PC-9 (cell line): ENCODE data around the gene WFDC12. TPM values are rescaled to one million over a fixed set of nuclear protein-coding genes. Genes with fewer than 3 reads are reported as not detected.

Source experiments
- BruUV-seq: library from RNA; stranded (reverse); fragments of 400-500 nt; replicated peaks from 2 replicates; lab custom pipeline; 2021; lab: Mats Ljungman, UMichigan
- CTCF ChIA-PET: fragments of 300-600 bp; sonication (Branson Sonifier 250); formaldehyde crosslinking; loops from one replicate; lab custom pipeline; 2022; ENCODE audit warnings: antibody characterized with exemption; lab: Charles Lee
- POLR2A ChIA-PET: fragments of 300-600 bp; sonication (Branson Sonifier 250); formaldehyde crosslinking; loops from one replicate; lab custom pipeline; 2022; ENCODE audit warnings: antibody characterized with exemption; ENCODE audit not compliant: unreplicated experiment; lab: Charles Lee
- DNase-seq, 2 experiments: peaks; one replicate each; pipeline versions ENCODE4 v3.0.0 to v3.0.0-alpha.2; 2015 to 2022; ENCODE audit warnings: mixed read lengths in 1 of 2
- H2AFZ ChIP-seq: fragments of 200-600 bp; sonication (generic); 2 replicates; pipeline ENCODE4 v1.8.1; 2017; ENCODE audit warnings: antibody characterized with exemption
- H3F3A ChIP-seq: fragments of 200-600 bp; sonication (generic); 2 replicates; pipeline ENCODE4 v1.8.1; 2017; ENCODE audit warnings: antibody characterized with exemption, mild to moderate bottlenecking, low read depth; ENCODE audit not compliant: insufficient read depth
- H3K27ac ChIP-seq: fragments of 200-600 bp; sonication (generic); 2 replicates; pipeline ENCODE4 v1.6.1; 2016; ENCODE audit warnings: mixed run types
- H3K27me3 ChIP-seq: fragments of 200-600 bp; sonication (generic); 2 replicates; pipeline ENCODE4 v1.6.1; 2016; ENCODE audit warnings: low read depth, mixed run types; ENCODE audit not compliant: insufficient read depth
- H3K36me3 ChIP-seq: fragments of 200-600 bp; sonication (generic); 2 replicates; pipeline ENCODE4 v1.6.1; 2016; ENCODE audit warnings: low read depth, mixed run types
- H3K4me1 ChIP-seq: fragments of 200-600 bp; sonication (generic); replicated peaks from 2 replicates; pipeline ENCODE4 v1.6.1; 2016; ENCODE audit warnings: mixed run types; ENCODE audit not compliant: insufficient read depth
- H3K4me2 ChIP-seq: fragments of 200-600 bp; sonication (generic); 2 replicates; pipeline ENCODE4 v1.6.1; 2017; ENCODE audit warnings: mixed run types
- H3K4me3 ChIP-seq: fragments of 200-600 bp; sonication (generic); 2 replicates; pipeline ENCODE4 v1.6.1; 2016; ENCODE audit warnings: mixed run types
- H3K79me2 ChIP-seq: fragments of 200-600 bp; sonication (generic); 2 replicates; pipeline ENCODE4 v1.6.1; 2017; ENCODE audit warnings: low read depth, mixed run types
- H3K9me2 ChIP-seq: fragments of 200-600 bp; sonication (generic); 2 replicates; pipeline ENCODE4 v1.8.1; 2017; ENCODE audit warnings: mild to moderate bottlenecking; ENCODE audit not compliant: insufficient read depth
- H3K9me3 ChIP-seq: fragments of 200-600 bp; sonication (generic); 2 replicates; pipeline ENCODE4 v1.8.1; 2016; ENCODE audit warnings: low read depth; ENCODE audit not compliant: insufficient read depth
- H4K20me1 ChIP-seq: fragments of 200-600 bp; sonication (generic); 2 replicates; pipeline ENCODE4 v1.8.1; 2017; ENCODE audit not compliant: insufficient read depth
- CTCF ChIP-seq: fragments of 200-600 bp; sonication (generic); conservative IDR thresholded peaks from 2 replicates; pipeline ENCODE4 v1.6.1; 2017; ENCODE audit warnings: mixed run types, antibody characterized with exemption, mild to moderate bottlenecking, moderate library complexity
- EZH2 ChIP-seq: fragments of 200-600 bp; sonication (generic); IDR thresholded peaks from 2 replicates; pipeline ENCODE4 v1.8.0; 2017; ENCODE audit warnings: antibody characterized with exemption, low read depth
- intact Hi-C: fragments of 100-400 bp; cut with micrococcal nuclease; formaldehyde crosslinking; loops from one replicate; pipeline ENCODE4 v1.10.0; 2022; ENCODE audit not compliant: unreplicated experiment
- total RNA-seq: library from RNA; stranded (reverse); gene quantifications from 2 replicates; pipeline ENCODE4 v1.2.3, GENCODE V29; 2021

The WFDC12 gene
- total RNA-seq, 1 experiment from 2014 or later, result not detected

DNA sequence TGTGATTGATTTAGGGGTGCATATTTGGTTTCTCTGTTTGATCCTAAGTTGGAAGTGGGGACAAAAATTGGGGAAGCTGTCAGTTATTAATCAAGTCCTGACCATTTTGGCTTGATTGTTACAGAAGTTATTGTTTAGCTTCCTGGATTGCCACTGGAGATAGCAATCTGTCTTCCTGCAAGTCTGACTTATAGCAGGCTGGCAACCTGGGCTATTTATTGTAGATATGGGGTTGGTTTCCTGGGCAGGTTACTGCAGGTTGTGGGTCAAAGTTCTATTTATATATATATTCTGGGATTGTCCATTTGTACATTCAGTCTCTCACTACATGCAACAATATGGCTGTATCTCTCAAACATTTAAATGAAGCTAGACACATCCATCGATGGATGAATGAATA is 41.1 kb downstream of the WFDC12 start:
- H3K9me2 ChIP-seq, result no peaks in the 10 kb centered on the region
- no peak for TF ChIP-seq CTCF
- TF ChIP-seq EZH2, result no peak
- no peaks in the 10 kb centered on the region for H3K9me3 ChIP-seq
- H3K27ac ChIP-seq, result no peak overlapping the region
- POLR2A ChIA-PET, result no interaction called here
- DNase-seq, result no peak
- peaks cover 10% of the 10 kb centered on the region for H3K4me1 ChIP-seq
- H3F3A ChIP-seq, result no peaks in the 10 kb centered on the region; the same call in none of the 2 replicates
- no peaks in the 10 kb centered on the region for H4K20me1 ChIP-seq
- no peaks in the 10 kb centered on the region for H3K79me2 ChIP-seq
- no peak overlapping the region for H3K4me2 ChIP-seq
- H3K36me3 ChIP-seq, result peaks cover 7% of the 10 kb centered on the region; the same call in 1 of the 2 replicates
- CTCF ChIA-PET, result no interaction called here
- intact Hi-C loops, result no loop called here
- BruUV-seq, result no TSS peak
- no peak overlapping the region for H3K4me3 ChIP-seq
- no peak overlapping the region for H2AFZ ChIP-seq
- H3K27me3 ChIP-seq, result no peaks in the 10 kb centered on the region

GRCh38 chr20:45082468-45082867 is 41.8 kb downstream of the WFDC12 start:
- H3K9me2 ChIP-seq, result no peaks in the 10 kb centered on the region
- H3K36me3 ChIP-seq, result peaks cover 7% of the 10 kb centered on the region; the same call in 1 of the 2 replicates
- ChIA-PET CTCF (no interaction called here), POLR2A (no interaction called here)
- H4K20me1 ChIP-seq, result no peaks in the 10 kb centered on the region
- no peak overlapping the region for H3K4me3 ChIP-seq
- no TSS peak for BruUV-seq
- no peaks in the 10 kb centered on the region for H3K9me3 ChIP-seq
- no peak overlapping the region for H2AFZ ChIP-seq
- no peak overlapping the region for H3K4me2 ChIP-seq
- TF ChIP-seq CTCF, result no peak
- no peak for TF ChIP-seq EZH2
- no peaks in the 10 kb centered on the region; the same call in 1 of the 2 replicates for H3F3A ChIP-seq
- H3K27ac ChIP-seq, result no peak overlapping the region
- intact Hi-C loops, result no loop called here
- H3K27me3 ChIP-seq, result no peaks in the 10 kb centered on the region
- no peaks in the 10 kb centered on the region for H3K79me2 ChIP-seq
- DNase-seq, result no peak
- peaks cover 3% of the 10 kb centered on the region; the same call in 1 of the 2 replicates for H3K4me1 ChIP-seq

DNA sequence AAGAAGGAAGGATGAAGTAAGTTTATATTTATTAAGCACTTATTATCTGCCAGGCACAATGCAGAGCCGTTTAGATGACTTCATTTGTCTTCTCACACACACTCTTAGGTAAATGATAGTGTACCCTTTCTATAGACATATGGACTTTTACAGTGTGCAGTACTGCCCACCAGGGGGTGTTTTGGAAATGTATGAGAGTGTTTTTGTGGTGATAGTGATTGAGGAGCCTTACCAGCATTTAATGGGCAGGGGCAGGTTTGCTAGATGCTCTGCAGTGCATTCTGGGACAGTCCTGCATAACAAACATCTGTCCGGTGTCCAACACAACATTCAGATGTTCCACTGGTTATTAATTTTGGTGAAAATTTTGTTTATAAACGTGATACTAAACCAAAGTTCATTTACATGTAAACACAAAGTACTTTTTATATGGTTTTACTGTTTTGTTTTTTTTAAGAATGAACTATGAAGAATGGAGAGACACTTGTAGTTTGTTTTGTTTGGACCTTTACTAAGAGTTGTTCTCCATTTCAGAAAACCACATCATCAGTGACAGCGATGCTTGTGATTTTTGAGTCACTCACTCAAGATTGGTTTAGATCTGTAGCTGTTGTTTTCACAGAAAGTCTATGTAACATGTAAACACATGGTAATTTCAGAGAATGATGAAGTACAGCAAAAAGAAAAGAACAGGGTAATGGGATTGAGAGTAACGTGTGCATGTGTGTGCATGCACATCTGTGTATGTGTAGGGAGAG is 43.2 kb downstream of the WFDC12 start:
- BruUV-seq, result no TSS peak
- intact Hi-C loops, result no loop called here
- Histone ChIP-seq H3F3A (no peaks in the 10 kb centered on the region), H3K9me3 (no peaks in the 10 kb centered on the region), H3K4me2 (no peak overlapping the region), H3K9me2 (no peaks in the 10 kb centered on the region), H3K27me3 (no peaks in the 10 kb centered on the region), H3K36me3 (peaks cover 7% of the 10 kb centered on the region; the same call in 1 of the 2 replicates), H3K27ac (no peak overlapping the region), H3K79me2 (no peaks in the 10 kb centered on the region), H2AFZ (no peak overlapping the region), H3K4me1 (no peaks in the 10 kb centered on the region), H3K4me3 (no peak overlapping the region), H4K20me1 (no peaks in the 10 kb centered on the region)
- ChIA-PET CTCF (no interaction called here), POLR2A (no interaction called here)
- DNase-seq, result no peak
- TF ChIP-seq CTCF, result peak; percentile 68
- no peak for TF ChIP-seq EZH2
